GM19351 (cell line): Measurements from ENCODE around the gene OR4K14.
"Not testable (repeated sequence)": the region's sequence is repeated elsewhere in the genome, so short reads cannot be mapped to it uniquely, and the experiment has no call there.

Experiments used
- ATAC-seq: cut with Tn5 transposase; IDR thresholded peaks from one replicate; pipeline ENCODE4 v1.9.1; 2021; ENCODE audit warnings: mild to moderate bottlenecking, moderate library complexity; ENCODE audit not compliant: unreplicated experiment

Gene OR4K14

DNA sequence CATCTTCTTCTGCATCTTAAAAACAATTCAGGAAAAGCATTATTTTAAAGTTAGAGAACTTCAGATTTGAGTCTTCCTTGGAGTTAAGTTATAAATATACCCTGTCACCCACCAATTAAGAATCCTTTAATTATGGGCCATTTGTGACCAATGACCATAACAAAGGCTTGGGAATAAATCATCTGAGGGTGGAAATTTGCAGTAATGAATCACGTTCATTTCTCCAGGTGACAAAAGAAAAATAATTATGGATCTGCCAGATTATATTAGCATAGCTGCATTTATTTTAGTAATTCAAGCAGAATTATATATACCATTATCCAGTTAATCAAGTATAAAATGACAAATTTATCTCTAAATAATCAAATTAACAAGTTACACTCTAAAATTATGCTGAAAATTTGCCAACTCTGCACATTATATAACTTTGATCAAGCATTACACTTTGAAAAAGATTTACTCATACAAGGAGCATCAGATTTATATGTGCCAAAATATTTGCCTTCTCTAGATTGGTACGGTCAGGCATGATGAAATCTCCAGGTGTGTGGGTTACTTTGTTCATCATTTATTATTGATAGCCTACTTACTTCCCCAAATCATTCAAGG, at the start of gene OR4K14:
Gene OR4K14 (minus strand): TSS at position 51 of the 609 bp plus-strand sequence. CDS start 4,114 bp downstream, outside the sequence.
- ATAC-seq, result no peak

- no peak for ATAC-seq
Measured at GRCh38 chr14:20059745-20060144, 40.6 kb upstream of the OR4K14 start, which contains the start of gene OR4L1. OR4L1 (plus strand) TSS chr14:20060045; CDS start chr14:20060045, 0 bp downstream.

- ATAC-seq, result no peak
Measured at GRCh38 chr14:20048202-20048601, 29.1 kb upstream of the OR4K14 start.

- ATAC-seq, result no peak
Measured at GRCh38 chr14:20044243-20044642, 25.1 kb upstream of the OR4K14 start.

DNA sequence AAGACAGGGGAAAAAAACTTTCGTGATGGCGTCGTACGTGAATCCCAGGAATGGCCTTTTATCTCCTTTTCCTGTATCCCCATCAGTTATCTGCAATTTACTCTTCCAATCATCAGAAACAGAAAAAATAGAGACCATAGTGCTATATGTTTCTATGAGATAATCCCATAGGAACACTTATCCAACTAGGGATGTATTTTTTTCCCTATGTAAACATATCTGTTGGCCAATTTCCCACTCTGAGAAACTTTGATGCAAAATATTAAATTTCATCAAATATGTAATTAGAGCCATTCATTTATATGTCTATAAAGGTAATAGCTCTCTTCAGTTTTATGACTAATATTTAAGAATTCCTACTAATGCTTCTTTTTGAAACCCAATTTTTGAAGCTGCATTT, 16.8 kb upstream of the OR4K14 start, which contains the start of gene OR4K13:
Gene OR4K13 (minus strand): TSS at position 101 of the 400 bp plus-strand sequence. CDS start 1,280 bp downstream, outside the sequence.
- ATAC-seq, result no peak

DNA sequence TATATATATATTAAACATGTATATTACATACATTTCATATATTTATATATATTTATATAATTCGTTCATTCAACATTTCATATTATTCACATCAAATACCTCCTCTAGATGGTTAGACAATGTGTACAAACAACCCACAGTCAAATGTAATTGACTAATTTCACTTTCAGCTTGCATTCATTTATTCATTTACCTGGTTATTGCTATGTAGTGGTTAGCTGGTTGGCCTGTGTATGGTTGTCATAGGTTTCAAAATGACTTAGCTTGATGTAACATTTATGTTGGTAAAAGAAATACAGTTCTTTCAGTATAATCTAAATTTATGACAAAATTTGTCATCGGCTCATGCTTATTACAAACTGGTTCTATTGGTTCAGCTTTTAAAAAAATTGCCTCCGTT, 16.3 kb upstream of the OR4K14 start:
- ATAC-seq, result no peak

DNA sequence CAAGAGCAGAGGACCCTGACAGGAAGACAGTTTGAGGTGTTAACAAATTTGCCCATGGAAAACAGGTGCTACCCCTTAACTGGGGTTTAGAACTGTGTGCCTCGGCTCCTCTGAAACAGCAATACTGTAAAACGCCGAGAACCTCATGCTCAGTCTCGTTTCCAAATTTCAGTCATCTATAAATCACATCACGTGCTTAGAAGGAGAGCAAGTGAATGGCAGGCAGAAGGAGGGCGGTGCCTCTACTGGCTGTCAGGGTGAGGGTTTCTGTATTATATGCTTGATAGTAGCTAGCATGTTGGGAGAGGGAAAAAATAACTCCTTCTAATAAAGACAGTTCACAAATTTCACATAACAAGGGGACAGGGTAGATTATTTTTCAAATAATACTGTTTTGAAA, 12.0 kb upstream of the OR4K14 start:
- no peak for ATAC-seq

- ATAC-seq, result no peak
Measured at GRCh38 chr14:20008156-20008555, 11.0 kb downstream of the OR4K14 start.

- ATAC-seq, result no peak
Measured at GRCh38 chr14:20002319-20002718, 16.8 kb downstream of the OR4K14 start.

DNA sequence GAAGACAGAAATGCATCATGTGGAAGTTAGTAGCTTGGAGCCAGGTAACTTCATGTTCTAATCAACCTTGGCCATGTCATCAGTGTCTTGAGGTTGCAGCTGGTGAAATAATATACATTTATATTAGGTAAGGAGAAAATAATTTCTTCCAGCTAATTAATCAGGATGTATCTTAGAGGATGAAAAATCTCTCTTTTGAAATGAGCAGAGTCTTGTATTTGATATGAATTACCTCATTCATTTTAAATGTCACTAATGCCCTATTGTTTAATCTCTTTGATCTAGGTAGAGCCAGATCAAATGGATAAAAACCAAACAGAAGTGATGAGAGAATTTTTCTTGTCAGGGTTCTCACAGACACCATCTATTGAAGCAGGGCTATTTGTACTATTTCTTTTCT, 17.2 kb downstream of the OR4K14 start, which contains the start of gene OR4Q2:
Gene OR4Q2 (plus strand): TSS at position 301 of the 400 bp plus-strand sequence.
- no peak for ATAC-seq

DNA sequence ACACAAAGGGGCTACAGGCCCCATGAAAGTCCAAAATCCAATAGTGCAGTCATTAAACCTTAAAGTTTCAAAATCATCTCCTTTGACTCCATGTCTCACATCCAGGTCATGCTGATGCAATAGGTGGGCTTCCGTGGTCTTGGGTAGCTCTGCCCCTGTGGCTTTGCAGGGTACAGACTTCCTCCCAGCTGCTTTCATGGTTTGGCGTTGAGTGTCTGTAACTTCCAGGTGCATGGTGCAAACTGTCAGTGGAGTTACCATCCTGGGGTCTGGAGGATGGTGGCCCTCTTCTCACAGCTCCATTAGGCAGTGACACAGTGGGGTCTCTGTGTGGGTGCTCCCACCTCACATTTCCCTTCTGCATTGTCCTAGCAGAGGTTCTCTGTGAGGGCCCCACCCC, 25.7 kb downstream of the OR4K14 start:
- ATAC-seq, result no peak

- no peak for ATAC-seq
Measured at GRCh38 chr14:19975291-19975690, 43.8 kb downstream of the OR4K14 start, which contains the start of gene OR4K15. OR4K15 (plus strand) TSS chr14:19975591; CDS start chr14:19975591, 0 bp downstream.

GRCh38 chr14:19974844-19975243, 44.3 kb downstream of the OR4K14 start:
- ATAC-seq, result no peak

DNA sequence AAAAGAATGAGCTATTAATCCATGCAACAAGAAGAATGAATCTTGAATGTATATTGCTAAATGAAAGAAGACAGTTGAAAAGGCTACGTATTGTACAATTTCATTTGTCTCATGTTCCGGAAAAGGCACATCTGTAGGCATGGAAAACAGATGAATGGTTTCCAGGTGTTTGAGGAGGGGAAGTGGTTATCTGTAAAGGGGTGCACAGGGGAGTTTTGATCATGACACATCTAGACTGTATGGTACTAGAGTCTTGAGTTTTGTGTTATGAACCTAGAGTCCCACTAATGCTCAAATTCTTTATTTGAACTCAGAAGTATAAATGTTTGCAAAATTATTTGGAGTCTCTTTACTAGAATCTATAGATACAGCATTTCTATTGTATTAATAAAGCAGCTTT, 49.4 kb downstream of the OR4K14 start:
- not testable (repeated sequence) for ATAC-seq
